GM12878 (cell line): ENCODE measurements around the gene GTSE1. TPM values are rescaled to one million over a fixed set of nuclear protein-coding genes. Genes with fewer than 3 reads are reported as not detected.
A peak's percentile ranks its signal among the peaks of the same experiment; 100 is the strongest.

Experiments
- ATAC-seq: fragments of 200-7000 bp; cut with Tn5 transposase; 3 replicates; pipeline ENCODE4 v1.9.1; 2020; ENCODE audit warnings: mild to moderate bottlenecking, moderate library complexity
- BruUV-seq: library from RNA; stranded (reverse); fragments of 400-500 nt; replicated peaks from 2 replicates; lab custom pipeline; 2021; lab: Mats Ljungman, UMichigan
- CTCF ChIA-PET: fragments of 300-600 bp; sonication (Branson Sonifier 250); formaldehyde crosslinking; extraction: SDS; loops from one replicate; lab custom pipeline; 2021; ENCODE audit warnings: inconsistent platforms; lab: Yijun Ruan, JAX
- POLR2A ChIA-PET: fragments of 350-600 bp; formaldehyde crosslinking; extraction: SDS; loops from one replicate; lab custom pipeline; 2021; ENCODE audit warnings: inconsistent platforms; lab: Charles Lee
- RAD21 ChIA-PET: fragments of 300-600 bp; sonication (Branson Sonifier 250); formaldehyde crosslinking; loops from one replicate; lab custom pipeline; 2023; ENCODE audit warnings: antibody characterized with exemption; ENCODE audit not compliant: unreplicated experiment; lab: Charles Lee
- SMC1A ChIA-PET: fragments of 300-600 bp; sonication (Branson Sonifier 250); formaldehyde crosslinking; loops from one replicate; lab custom pipeline; 2023; ENCODE audit not compliant: unreplicated experiment, uncharacterized antibody; lab: Charles Lee
- DNase-seq: peaks from one replicate; pipeline ENCODE4 v3.0.0-alpha.2; 2011; ENCODE audit warnings: low read depth, low spot score
- FAIRE-seq: peaks from 3 replicates; lab custom pipeline; 2011; peaks lifted over from hg19 to GRCh38; lab: Jason Lieb, UNC
- H2AFZ ChIP-seq: 2 replicates; pipeline ENCODE4 v1.6.0; 2011; ENCODE audit warnings: low read depth, low read length, control low read depth; ENCODE audit not compliant: control insufficient read depth
- H3K27ac ChIP-seq: 2 replicates; pipeline ENCODE4 v1.5.1; 2011; ENCODE audit warnings: control low read depth; ENCODE audit not compliant: control insufficient read depth, insufficient read depth
- H3K27me3 ChIP-seq, 2 experiments: replicated peaks in 1 of 2; 2 replicates each; pipeline versions ENCODE4 v1.6.0 to v1.6.1; 2011; ENCODE audit warnings: low read length in 1 of 2; ENCODE audit not compliant: control insufficient read depth in 2 of 2, insufficient read depth in 2 of 2
- H3K36me3 ChIP-seq, 2 experiments: 2 replicates each; pipeline ENCODE4 v1.5.1; 2011; ENCODE audit warnings: low read length in 1 of 2; ENCODE audit not compliant: control insufficient read depth in 2 of 2, insufficient read depth in 2 of 2
- H3K4me1 ChIP-seq: 2 replicates; pipeline ENCODE4 v1.6.1; 2011; ENCODE audit warnings: mild to moderate bottlenecking, low read length, moderate library complexity, mixed read lengths; ENCODE audit not compliant: control insufficient read depth, insufficient read depth
- H3K4me2 ChIP-seq: 2 replicates; pipeline ENCODE4 v1.6.0; 2011; ENCODE audit warnings: control low read depth; ENCODE audit not compliant: control insufficient read depth, insufficient read depth
- H3K4me3 ChIP-seq: fragments of 200-600 bp; sonication (generic); 2 replicates; pipeline ENCODE4 v1.5.1; 2016
- H3K79me2 ChIP-seq: 2 replicates; pipeline ENCODE4 v1.6.0; 2011; ENCODE audit warnings: low read length; ENCODE audit not compliant: control insufficient read depth, insufficient read depth
- H3K9ac ChIP-seq: 2 replicates; pipeline ENCODE4 v1.8.0; 2011; ENCODE audit warnings: low read length, control low read depth, mixed read lengths; ENCODE audit not compliant: control insufficient read depth, insufficient read depth
- H3K9me3 ChIP-seq: replicated peaks from 3 replicates; pipeline ENCODE4 v1.5.1; 2011; ENCODE audit warnings: mild to moderate bottlenecking, low read length; ENCODE audit not compliant: control insufficient read depth, insufficient read depth
- H4K20me1 ChIP-seq: 2 replicates; pipeline ENCODE4 v1.6.0; 2011; ENCODE audit not compliant: control insufficient read depth, insufficient read depth
- NFYB ChIP-seq: IDR thresholded peaks from 2 replicates; pipeline ENCODE4 v1.6.1; 2011; ENCODE audit warnings: low read depth, mild to moderate bottlenecking, low read length, improper control_type of control experiment, moderate library complexity; ENCODE audit not compliant: insufficient read depth
- PAX5 ChIP-seq: IDR thresholded peaks from 2 replicates; pipeline ENCODE4 v1.6.1; 2011; ENCODE audit warnings: low read depth, low read length, borderline replicate concordance
- POLR2A ChIP-seq: IDR thresholded peaks from 2 replicates; pipeline ENCODE4 v1.6.1; 2011; ENCODE audit warnings: low read depth, mild to moderate bottlenecking, low read length
- SPI1 ChIP-seq: IDR thresholded peaks from 2 replicates; pipeline ENCODE4 v1.6.1; 2011; ENCODE audit warnings: low read depth, mild to moderate bottlenecking, low read length, moderate library complexity, borderline replicate concordance; ENCODE audit not compliant: insufficient read depth
- ZSCAN29 ChIP-seq: fragments of 450-650 bp; IDR thresholded peaks from 2 replicates; pipeline ENCODE4 v1.6.1; 2017; ENCODE audit warnings: mild to moderate bottlenecking, moderate library complexity
- WGBS: methylation state at CpG from one replicate; pipeline ENCODE4 v1.1.6; 2016; ENCODE audit warnings: low lambda C conversion rate; ENCODE audit not compliant: insufficient replicate concordance, insufficient coverage; ENCODE audit errors: missing lambda C conversion rate; 5-methylcytosine and 5-hydroxymethylcytosine counted together
- in situ Hi-C: fragments of 300-500 bp; cut with MboI; formaldehyde crosslinking; loops from 9 replicates; pipeline ENCODE4 v1.14.3; 2018; ENCODE audit warnings: mixed read lengths
- intact Hi-C: fragments of 100-400 bp; cut with micrococcal nuclease; formaldehyde crosslinking; loops from one replicate; pipeline ENCODE4 v1.14.2; 2022; ENCODE audit not compliant: unreplicated experiment
- polyA plus RNA-seq, 11 experiments: library from polyadenylated mRNA; depleted of rRNA in 4 of 11; unstranded in 6 of 11; stranded (reverse) in 5 of 11; fragments of >200 nt; fragmentation: Nextera tagmentation in 4 of 11; fragmentation: Illumina TruSeq in 1 of 11; extraction: Ambion mirVana in 4 of 11; extraction: Trizol in 1 of 11; gene quantifications; 1 replicate in 1 of 11; 2 replicates in 10 of 11; pipeline versions ENCODE4 v1.2.1 to v1.2.3, GENCODE V29; 2011 to 2016; ENCODE audit warnings: inconsistent platforms in 2 of 11, missing spikeins in 2 of 11, low read depth in 1 of 11
- total RNA-seq, 4 experiments: library from RNA; depleted of rRNA in 3 of 4; stranded (reverse); fragments of >200 nt in 3 of 4; fragmentation: Illumina TruSeq in 1 of 4; extraction: Trizol in 1 of 4; gene quantifications; 2 replicates each; pipeline versions ENCODE4 v1.2.1 to v1.2.3, GENCODE V29; 2013 to 2021
- TF ChIP-seq, protein P1 (sequence below): IDR thresholded peaks from 2 replicates; pipeline ENCODE4 v1.6.1; 2012; ENCODE audit warnings: improper control_type of control experiment, low read depth, low read length; ENCODE audit not compliant: insufficient replicate concordance
- TF ChIP-seq, protein P2 (sequence below): IDR thresholded peaks from 2 replicates; pipeline ENCODE4 v1.6.1; 2011; ENCODE audit warnings: borderline replicate concordance, low read depth, mild to moderate bottlenecking, moderate library complexity, mixed read lengths, low read length; ENCODE audit not compliant: insufficient read depth; ENCODE audit errors: extremely low read length
- TF ChIP-seq, protein P3 (sequence below): IDR thresholded peaks from 2 replicates; pipeline ENCODE4 v1.6.1; 2012; ENCODE audit warnings: low read depth, low read length, improper control_type of control experiment
- TF ChIP-seq, protein P4 (sequence below): fragments of 450-650 bp; IDR thresholded peaks from 2 replicates; pipeline ENCODE4 v1.6.1; 2018; ENCODE audit warnings: borderline replicate concordance, mild to moderate bottlenecking; ENCODE audit not compliant: partially characterized antibody
- TF ChIP-seq, protein P5 (sequence below): fragments of 450-650 bp; IDR thresholded peaks from 2 replicates; pipeline ENCODE4 v1.6.1; 2017; ENCODE audit warnings: mild to moderate bottlenecking

The GTSE1 gene
- total and polyA plus RNA-seq, 10 of the 15 experiments (the other 5 are each of a cell fraction or from before 2014, with no cell fraction given) = 6.6 to 46.2 (median 32.3) TPM

DNA sequence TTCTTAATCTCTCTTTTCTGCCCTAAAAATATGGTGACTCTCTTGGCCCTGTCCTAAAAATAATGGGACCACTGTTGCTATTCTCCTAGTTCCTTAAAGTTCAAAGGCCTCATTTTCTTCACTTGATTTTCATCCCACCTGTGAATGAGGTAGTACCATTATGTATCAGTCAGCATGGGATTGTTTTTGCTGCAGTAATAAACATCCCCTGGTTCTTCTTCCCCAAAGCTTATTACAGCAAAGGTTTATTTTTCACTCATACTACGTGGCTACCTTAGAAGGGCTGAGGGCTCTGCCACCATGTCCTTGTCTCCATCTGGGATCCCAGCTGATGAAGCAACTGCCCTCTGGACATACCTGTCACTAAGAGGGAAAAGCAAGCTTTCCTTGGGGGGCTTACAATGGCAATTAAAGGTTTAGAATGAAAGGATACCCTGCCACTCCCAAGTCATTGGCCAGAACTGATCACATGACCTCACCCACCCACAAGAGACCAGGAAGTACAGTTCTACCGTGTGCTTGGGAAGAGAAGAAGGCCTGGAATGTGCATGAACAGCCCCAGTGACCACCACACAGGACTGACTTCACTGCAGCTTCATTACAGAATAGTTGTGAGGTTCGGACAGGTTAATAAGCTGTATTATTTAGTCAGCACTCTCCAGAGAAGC, 21.1 kb upstream of the GTSE1 start:
- 81% methylated on average over 3 of the region's 3 CpGs for WGBS
- H3K79me2 ChIP-seq = no peaks in the 10 kb centered on the region
- H3K9me3 ChIP-seq = peaks cover 2% of the 10 kb centered on the region; the same call in 2 of the 3 replicates
- in situ Hi-C loops = no loop called here
- POLR2A ChIA-PET = no interaction called here
- no peaks in the 10 kb centered on the region for H3K27me3 ChIP-seq
- TF ChIP-seq PAX5 (no peak), ZSCAN29 (no peak), NFYB (peak; percentile 90), SPI1 (no peak), POLR2A (no peak)
- TF ChIP-seq, protein P1, sequence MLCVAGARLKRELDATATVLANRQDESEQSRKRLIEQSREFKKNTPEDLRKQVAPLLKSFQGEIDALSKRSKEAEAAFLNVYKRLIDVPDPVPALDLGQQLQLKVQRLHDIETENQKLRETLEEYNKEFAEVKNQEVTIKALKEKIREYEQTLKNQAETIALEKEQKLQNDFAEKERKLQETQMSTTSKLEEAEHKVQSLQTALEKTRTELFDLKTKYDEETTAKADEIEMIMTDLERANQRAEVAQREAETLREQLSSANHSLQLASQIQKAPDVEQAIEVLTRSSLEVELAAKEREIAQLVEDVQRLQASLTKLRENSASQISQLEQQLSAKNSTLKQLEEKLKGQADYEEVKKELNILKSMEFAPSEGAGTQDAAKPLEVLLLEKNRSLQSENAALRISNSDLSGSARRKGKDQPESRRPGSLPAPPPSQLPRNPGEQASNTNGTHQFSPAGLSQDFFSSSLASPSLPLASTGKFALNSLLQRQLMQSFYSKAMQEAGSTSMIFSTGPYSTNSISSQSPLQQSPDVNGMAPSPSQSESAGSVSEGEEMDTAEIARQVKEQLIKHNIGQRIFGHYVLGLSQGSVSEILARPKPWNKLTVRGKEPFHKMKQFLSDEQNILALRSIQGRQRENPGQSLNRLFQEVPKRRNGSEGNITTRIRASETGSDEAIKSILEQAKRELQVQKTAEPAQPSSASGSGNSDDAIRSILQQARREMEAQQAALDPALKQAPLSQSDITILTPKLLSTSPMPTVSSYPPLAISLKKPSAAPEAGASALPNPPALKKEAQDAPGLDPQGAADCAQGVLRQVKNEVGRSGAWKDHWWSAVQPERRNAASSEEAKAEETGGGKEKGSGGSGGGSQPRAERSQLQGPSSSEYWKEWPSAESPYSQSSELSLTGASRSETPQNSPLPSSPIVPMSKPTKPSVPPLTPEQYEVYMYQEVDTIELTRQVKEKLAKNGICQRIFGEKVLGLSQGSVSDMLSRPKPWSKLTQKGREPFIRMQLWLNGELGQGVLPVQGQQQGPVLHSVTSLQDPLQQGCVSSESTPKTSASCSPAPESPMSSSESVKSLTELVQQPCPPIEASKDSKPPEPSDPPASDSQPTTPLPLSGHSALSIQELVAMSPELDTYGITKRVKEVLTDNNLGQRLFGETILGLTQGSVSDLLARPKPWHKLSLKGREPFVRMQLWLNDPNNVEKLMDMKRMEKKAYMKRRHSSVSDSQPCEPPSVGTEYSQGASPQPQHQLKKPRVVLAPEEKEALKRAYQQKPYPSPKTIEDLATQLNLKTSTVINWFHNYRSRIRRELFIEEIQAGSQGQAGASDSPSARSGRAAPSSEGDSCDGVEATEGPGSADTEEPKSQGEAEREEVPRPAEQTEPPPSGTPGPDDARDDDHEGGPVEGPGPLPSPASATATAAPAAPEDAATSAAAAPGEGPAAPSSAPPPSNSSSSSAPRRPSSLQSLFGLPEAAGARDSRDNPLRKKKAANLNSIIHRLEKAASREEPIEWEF = no peak
- TF ChIP-seq, protein P2, sequence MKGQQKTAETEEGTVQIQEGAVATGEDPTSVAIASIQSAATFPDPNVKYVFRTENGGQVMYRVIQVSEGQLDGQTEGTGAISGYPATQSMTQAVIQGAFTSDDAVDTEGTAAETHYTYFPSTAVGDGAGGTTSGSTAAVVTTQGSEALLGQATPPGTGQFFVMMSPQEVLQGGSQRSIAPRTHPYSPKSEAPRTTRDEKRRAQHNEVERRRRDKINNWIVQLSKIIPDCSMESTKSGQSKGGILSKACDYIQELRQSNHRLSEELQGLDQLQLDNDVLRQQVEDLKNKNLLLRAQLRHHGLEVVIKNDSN = peak; percentile 47
- TF ChIP-seq, protein P3, sequence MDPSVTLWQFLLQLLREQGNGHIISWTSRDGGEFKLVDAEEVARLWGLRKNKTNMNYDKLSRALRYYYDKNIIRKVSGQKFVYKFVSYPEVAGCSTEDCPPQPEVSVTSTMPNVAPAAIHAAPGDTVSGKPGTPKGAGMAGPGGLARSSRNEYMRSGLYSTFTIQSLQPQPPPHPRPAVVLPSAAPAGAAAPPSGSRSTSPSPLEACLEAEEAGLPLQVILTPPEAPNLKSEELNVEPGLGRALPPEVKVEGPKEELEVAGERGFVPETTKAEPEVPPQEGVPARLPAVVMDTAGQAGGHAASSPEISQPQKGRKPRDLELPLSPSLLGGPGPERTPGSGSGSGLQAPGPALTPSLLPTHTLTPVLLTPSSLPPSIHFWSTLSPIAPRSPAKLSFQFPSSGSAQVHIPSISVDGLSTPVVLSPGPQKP = no peak
- TF ChIP-seq, protein P4, sequence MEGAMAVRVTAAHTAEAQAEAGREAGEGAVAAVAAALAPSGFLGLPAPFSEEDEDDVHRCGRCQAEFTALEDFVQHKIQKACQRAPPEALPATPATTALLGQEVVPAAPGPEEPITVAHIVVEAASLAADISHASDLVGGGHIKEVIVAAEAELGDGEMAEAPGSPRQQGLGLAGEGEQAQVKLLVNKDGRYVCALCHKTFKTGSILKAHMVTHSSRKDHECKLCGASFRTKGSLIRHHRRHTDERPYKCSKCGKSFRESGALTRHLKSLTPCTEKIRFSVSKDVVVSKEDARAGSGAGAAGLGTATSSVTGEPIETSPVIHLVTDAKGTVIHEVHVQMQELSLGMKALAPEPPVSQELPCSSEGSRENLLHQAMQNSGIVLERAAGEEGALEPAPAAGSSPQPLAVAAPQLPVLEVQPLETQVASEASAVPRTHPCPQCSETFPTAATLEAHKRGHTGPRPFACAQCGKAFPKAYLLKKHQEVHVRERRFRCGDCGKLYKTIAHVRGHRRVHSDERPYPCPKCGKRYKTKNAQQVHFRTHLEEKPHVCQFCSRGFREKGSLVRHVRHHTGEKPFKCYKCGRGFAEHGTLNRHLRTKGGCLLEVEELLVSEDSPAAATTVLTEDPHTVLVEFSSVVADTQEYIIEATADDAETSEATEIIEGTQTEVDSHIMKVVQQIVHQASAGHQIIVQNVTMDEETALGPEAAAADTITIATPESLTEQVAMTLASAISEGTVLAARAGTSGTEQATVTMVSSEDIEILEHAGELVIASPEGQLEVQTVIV = no peak
- TF ChIP-seq, protein P5, sequence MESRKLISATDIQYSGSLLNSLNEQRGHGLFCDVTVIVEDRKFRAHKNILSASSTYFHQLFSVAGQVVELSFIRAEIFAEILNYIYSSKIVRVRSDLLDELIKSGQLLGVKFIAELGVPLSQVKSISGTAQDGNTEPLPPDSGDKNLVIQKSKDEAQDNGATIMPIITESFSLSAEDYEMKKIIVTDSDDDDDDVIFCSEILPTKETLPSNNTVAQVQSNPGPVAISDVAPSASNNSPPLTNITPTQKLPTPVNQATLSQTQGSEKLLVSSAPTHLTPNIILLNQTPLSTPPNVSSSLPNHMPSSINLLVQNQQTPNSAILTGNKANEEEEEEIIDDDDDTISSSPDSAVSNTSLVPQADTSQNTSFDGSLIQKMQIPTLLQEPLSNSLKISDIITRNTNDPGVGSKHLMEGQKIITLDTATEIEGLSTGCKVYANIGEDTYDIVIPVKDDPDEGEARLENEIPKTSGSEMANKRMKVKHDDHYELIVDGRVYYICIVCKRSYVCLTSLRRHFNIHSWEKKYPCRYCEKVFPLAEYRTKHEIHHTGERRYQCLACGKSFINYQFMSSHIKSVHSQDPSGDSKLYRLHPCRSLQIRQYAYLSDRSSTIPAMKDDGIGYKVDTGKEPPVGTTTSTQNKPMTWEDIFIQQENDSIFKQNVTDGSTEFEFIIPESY = no peak
- CTCF ChIA-PET = no interaction called here
- ATAC-seq (no peak), DNase-seq (no peak), FAIRE-seq (no peak)
- H3K9ac ChIP-seq = no peak overlapping the region
- peaks cover 3 to 5% of the 10 kb centered on the region in 2 experiments; a peak in 3 of 4 replicates for H3K36me3 ChIP-seq
- H4K20me1 ChIP-seq = no peaks in the 10 kb centered on the region
- intact Hi-C loops = no loop called here
- H3K4me3 ChIP-seq = no peak overlapping the region
- BruUV-seq = no TSS peak
- H3K4me2 ChIP-seq = no peak overlapping the region
- SMC1A ChIA-PET = interaction anchor here (1.0 kb wide), 1 partner anchor 34 kb away, joined by 3 read pairs; no protein-coding TSS in a partner anchor
- H3K4me1 ChIP-seq = peaks cover 2% of the 10 kb centered on the region; the same call in 1 of the 2 replicates
- H2AFZ ChIP-seq = no peak overlapping the region
- RAD21 ChIA-PET = no interaction called here
- no peak overlapping the region for H3K27ac ChIP-seq
